ENCODE measurements around the gene WDR62. TPM values are rescaled to one million over a fixed set of nuclear protein-coding genes. Genes with fewer than 3 reads are reported as not detected.
A peak's percentile ranks its signal among the peaks of the same experiment; 100 is the strongest.

The WDR62 gene
- polyA plus RNA-seq, 1 donor from 2014 or later = 0.35 TPM

GRCh38 chr19:36013280-36014011, 41.3 kb upstream of the WDR62 start:
- TF ChIP-seq RAD21 (conservative IDR thresholded peaks at IDR 0.05) (no peak), EZH2 (IDR thresholded peaks at IDR 0.05; ENCODE audit: borderline replicate concordance, insufficient read depth, low read length, poor library complexity, severe bottlenecking) (no peak), REST (IDR thresholded peaks at IDR 0.05; ENCODE audit: borderline replicate concordance) (no peak)
- Histone ChIP-seq H3K4me2 (ENCODE audit: low read length) (peak overlapping the region; percentile 53), H3K9ac (ENCODE audit: low read length) (peak overlapping the region; percentile 72), H2AFZ (ENCODE audit: low read depth, low read length) (peak overlapping the region; percentile 80), H3K9me2 (ENCODE audit: insufficient read depth, low read length) (no peaks in the 10 kb centered on the region), H3K9me3 (ENCODE audit: low read length) (no peaks in the 10 kb centered on the region), H3K4me3 (ENCODE audit: low read length) (peak overlapping the region; percentile 72), H3K27me3 (ENCODE audit: insufficient read depth, low read depth, low read length) (peaks cover 7% of the 10 kb centered on the region), H3K79me2 (replicated peaks; ENCODE audit: insufficient read depth, low read length) (no peaks in the 10 kb centered on the region), H3K36me3 (ENCODE audit: insufficient read depth, low read length) (peaks cover 5% of the 10 kb centered on the region), H3F3A (ENCODE audit: insufficient read depth, low read length, poor library complexity, severe bottlenecking) (no peaks in the 10 kb centered on the region), H4K20me1 (ENCODE audit: insufficient read depth) (no peaks in the 10 kb centered on the region), H3K27ac (ENCODE audit: low read length) (peak overlapping the region; percentile 24)

- TF ChIP-seq SMC3 (conservative IDR thresholded peaks at IDR 0.05; ENCODE audit: poor library complexity) (no peak), POLR2AphosphoS5 (IDR thresholded peaks at IDR 0.05) (peak; percentile 66), EZH2 (IDR thresholded peaks at IDR 0.05; ENCODE audit: borderline replicate concordance, insufficient read depth, low read length, poor library complexity, severe bottlenecking) (no peak), TAF1 (IDR thresholded peaks at IDR 0.05; ENCODE audit: low read depth) (no peak), EP300 (conservative IDR thresholded peaks at IDR 0.05; ENCODE audit: poor library complexity, severe bottlenecking) (no peak), MXI1 (conservative IDR thresholded peaks at IDR 0.05; ENCODE audit: poor library complexity, severe bottlenecking) (peak; percentile 57), CTCF (IDR thresholded peaks at IDR 0.05; ENCODE audit: poor library complexity, severe bottlenecking) (no peak), REST (IDR thresholded peaks at IDR 0.05; ENCODE audit: borderline replicate concordance) (no peak), RAD21 (conservative IDR thresholded peaks at IDR 0.05) (no peak)
- Histone ChIP-seq H3K4me3 (ENCODE audit: low read length) (peak within 1 kb of the TSS; percentile 72), H2AFZ (ENCODE audit: low read depth, low read length) (peak within 1 kb of the TSS; percentile 80), H3K36me3 (ENCODE audit: insufficient read depth, low read length) (peaks cover 5% of the 10 kb centered on the region), H3K27ac (ENCODE audit: low read length) (peak within 1 kb of the TSS; percentile 24), H3K27me3 (ENCODE audit: insufficient read depth, low read depth, low read length) (no peaks in the 10 kb centered on the region), H3F3A (ENCODE audit: insufficient read depth, low read length, poor library complexity, severe bottlenecking) (no peaks in the 10 kb centered on the region), H3K9me2 (ENCODE audit: insufficient read depth, low read length) (no peaks in the 10 kb centered on the region), H3K9me3 (ENCODE audit: low read length) (no peaks in the 10 kb centered on the region), H4K20me1 (ENCODE audit: insufficient read depth) (no peaks in the 10 kb centered on the region), H3K9ac (ENCODE audit: low read length) (peak within 1 kb of the TSS; percentile 72), H3K79me2 (replicated peaks; ENCODE audit: insufficient read depth, low read length) (no peaks in the 10 kb centered on the region), H3K4me2 (ENCODE audit: low read length) (peak within 1 kb of the TSS; percentile 53)
Measured at GRCh38 chr19:36014012-36014924, 40.4 kb upstream of the WDR62 start, which contains the start of gene ALKBH6. Gene ALKBH6 (minus strand): TSS chr19:36014213. CDS start chr19:36013397, 816 bp downstream.

All from neural cell (in vitro differentiated cells).